SH-SY5Y (cell line): ENCODE measurements around the gene PPIL3.

Experiments
- GATA2 ChIP-seq: IDR thresholded peaks from 2 replicates; pipeline ENCODE4 v1.6.1; 2011; ENCODE audit warnings: mild to moderate bottlenecking, low read depth, low read length
- GATA3 ChIP-seq: IDR thresholded peaks from 2 replicates; pipeline ENCODE4 v1.6.1; 2011; ENCODE audit warnings: low read depth, mild to moderate bottlenecking, low read length, moderate library complexity

The PPIL3 gene

DNA sequence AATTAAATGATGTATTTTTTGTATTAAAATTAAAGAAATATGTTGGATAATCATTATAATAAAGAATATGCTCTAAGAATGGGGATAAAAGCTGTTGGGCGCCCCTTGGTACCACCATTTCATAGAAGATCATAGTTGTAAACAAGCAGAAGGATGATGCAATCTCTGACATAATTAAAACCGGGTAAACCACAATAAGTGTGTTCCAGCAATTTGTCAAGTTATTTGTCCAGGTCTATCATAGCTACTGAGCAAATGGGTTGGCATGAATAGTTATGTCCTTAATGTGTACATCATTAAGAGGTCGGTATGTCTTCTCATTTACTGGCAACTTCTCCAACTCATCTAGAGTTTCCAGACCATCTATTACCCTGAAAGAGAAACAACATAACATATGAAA lies 17.7 kb downstream of the PPIL3 start:
- TF ChIP-seq GATA2 (no peak), GATA3 (no peak)

DNA sequence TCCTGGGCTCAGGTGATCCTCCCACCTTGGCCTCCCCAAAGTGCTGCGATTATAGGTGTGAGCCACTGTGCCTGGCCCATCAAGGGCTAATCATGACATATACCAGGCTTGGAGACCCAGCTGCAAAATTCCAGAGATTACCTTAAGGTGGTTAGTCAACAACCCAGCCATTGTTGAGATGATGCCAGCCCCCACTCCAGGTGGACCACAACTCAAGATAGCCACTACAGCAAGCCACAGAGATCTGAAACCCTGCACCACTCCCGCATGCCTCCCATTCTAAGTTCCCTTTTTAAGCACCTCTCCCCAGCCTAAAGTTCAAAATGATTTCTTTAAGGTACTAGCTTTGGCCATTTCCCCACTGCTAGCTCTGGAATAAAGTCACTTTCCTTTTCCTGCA lies 19.9 kb downstream of the PPIL3 start:
- no peak for TF ChIP-seq GATA3
- no peak for TF ChIP-seq GATA2

DNA sequence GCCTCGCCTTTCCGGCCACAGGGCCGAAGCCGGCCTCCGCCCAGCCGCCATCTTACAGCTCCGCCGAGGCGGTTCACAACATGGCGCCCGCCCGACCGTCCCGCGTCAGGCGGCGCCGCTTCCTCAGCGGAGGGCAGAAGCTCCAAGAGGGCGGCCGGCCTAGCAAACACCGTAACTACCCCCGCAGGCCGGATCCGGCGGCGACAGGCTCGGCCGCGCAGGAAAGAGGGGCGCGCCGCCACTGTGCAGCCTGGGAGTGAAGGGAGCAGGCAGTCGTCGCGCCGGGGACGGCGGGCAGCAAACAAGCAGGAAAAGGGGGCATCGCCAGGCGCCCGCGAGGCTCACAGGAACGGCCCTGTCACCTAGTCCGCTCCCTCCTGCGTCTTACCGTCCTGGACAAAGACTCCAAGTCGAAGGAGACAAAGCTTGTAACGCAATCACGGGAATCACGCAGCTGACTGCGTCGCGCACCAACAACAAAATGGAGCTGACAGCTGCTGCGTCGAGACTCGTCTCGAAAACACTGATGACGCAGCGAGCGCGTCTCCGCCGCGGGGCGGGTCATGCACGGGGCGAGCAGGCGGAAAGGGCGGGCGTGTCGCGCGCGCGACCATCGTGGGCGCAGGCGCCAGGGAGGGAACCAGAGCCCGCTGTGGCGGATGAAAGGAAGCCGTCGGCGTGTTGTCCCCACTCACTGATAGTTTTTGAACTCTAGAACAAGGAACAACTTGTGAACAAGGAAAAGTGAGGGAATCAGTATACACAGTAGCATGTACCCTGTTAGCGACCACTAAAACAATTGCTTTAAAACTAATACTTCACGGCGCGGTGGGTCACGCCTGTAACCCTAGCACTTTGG lies 24.5 kb downstream of the PPIL3 start, which contains the start of gene CLK1:
Gene CLK1, minus strand, starts transcription at position 483 of the 859 bp plus-strand sequence. CDS start 2,796 bp downstream, outside the sequence.
- no peak for TF ChIP-seq GATA3

DNA sequence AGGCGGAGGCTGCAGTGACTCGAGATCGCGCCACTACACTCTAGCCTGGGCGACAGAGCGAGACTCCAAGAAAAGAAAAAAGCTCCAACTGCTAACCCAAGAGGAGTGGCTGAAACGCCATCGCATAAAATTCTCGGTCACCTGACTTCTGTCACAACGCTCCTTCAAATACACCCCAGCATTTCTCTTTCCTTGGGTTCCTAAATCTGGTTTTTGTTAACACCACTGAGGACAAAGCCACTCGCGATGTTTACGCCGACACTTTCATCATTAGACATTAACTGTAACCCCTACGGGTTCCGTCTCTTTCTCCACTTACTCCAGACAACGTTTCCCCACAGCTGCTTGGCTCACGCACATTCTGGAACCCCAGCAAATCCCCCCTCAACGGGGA lies 25.1 kb downstream of the PPIL3 start:
- no peak for TF ChIP-seq GATA2
- no peak for TF ChIP-seq GATA3

DNA sequence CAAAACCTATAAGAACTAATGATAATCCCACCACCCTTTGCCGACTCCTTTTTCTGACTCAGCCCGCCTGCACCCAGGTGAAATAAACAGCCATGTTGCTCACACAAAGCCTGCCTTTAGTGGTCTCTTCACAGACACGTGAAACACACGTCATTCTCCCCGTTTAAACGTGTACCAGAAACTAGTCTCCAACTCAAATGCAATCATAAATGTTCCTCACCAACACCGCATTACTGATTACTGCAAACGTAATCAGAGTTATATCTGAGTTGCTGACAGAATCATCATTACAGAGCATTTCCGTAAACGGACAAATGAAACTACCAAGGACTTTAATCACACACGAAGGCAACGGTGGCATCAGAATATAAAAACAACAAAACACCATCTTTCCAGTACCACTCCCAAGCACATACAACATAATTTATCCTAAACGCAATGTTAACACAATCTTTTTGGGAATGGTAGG lies 26.3 kb downstream of the PPIL3 start:
- TF ChIP-seq GATA3 (no peak), GATA2 (no peak)

DNA sequence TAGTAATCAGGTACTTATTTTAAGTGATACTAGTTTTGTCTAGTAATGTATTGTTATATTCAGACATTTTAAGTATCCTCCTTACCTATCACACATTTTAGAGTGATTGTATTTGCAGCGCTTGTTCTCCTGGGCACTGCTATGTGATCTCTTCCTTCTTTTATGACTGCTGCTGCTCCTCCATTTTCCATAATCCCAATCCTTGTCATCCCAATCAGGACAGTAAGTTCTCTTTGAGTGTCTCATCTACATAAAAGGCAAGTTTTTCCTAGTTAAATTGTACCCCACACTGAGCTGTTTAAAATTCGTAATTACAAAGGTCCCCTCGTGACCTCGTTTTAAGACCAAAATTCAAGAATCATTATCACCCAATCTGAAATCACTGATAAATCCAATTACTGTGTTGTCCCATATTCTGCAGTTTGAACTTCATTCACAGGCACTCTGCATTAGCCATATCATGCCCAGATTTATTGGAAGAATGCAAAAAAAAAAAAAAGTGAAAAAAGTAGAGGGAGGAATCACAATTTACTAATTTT lies 27.2 kb downstream of the PPIL3 start:
- TF ChIP-seq GATA2 (no peak), GATA3 (no peak)

DNA sequence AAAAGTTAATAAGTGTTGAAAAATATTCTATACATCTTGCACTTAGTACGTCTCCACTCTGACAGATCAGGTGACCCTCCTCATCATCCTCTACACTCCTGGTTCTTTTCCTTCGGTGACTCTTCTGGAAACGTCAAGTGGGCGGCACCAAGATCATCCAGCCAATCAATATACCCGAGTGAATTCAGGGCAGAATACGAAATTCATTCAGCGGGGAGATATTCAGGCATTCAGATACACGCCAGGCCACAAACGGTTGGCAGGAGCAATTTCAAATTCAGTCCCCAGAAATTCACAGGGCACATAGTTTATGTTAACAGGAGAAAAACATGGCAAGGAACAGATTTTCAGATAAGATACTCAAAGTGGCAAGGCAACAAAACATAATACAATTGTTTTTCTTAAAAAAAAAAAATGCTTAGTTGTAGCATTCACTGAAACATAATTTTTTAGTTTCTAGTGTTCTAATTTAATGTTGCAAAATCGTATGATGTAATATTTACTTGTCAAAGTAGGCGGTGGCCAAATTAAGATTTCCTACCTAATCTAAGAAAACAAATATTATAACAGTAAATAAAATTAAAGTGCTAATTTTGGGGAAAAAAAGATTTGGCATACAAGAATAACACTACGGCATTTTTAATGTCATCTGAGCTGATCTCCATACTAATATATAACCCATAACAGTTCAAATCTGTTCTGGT lies 28.6 kb downstream of the PPIL3 start:
- TF ChIP-seq GATA3 (no peak), GATA2 (no peak)

DNA sequence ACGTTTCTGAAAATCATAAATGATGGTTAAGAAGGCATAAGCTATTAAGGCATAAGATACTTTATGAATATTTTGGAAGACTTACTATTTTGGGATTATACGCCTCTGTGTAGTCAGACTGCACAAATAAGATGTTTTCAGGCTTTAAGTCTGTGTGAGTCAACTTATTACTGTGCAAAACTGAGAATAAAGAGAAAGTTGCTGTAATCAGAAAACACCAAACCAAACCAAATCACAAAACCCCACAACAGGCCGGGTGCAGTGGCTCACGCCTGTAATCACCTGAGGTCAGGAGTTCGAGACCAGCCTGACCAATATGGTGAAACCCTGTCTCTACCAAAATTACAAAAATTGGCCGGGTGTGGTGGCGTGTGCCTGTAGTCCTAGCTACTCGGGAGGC lies 32.1 kb downstream of the PPIL3 start:
- TF ChIP-seq GATA3 (no peak), GATA2 (no peak)

DNA sequence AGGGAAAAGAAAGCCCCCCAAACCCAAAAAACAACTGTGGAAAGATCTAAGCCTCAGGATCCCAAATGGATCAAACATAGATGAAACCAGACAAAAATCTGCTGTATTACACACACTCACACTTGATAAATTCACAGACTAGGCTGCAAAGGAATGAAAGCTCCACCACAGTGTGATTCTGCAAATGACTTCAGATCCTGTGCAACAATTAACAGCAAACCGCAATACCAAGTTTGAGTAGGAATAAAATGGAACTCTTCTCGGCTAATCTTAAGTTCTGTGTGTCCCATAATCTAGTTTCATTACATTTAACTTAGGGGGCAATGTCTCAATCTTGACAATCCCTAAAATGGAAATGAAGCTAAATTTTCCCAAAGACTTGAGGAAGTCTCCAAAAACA lies 36.3 kb downstream of the PPIL3 start:
- TF ChIP-seq GATA2 (no peak), GATA3 (no peak)

DNA sequence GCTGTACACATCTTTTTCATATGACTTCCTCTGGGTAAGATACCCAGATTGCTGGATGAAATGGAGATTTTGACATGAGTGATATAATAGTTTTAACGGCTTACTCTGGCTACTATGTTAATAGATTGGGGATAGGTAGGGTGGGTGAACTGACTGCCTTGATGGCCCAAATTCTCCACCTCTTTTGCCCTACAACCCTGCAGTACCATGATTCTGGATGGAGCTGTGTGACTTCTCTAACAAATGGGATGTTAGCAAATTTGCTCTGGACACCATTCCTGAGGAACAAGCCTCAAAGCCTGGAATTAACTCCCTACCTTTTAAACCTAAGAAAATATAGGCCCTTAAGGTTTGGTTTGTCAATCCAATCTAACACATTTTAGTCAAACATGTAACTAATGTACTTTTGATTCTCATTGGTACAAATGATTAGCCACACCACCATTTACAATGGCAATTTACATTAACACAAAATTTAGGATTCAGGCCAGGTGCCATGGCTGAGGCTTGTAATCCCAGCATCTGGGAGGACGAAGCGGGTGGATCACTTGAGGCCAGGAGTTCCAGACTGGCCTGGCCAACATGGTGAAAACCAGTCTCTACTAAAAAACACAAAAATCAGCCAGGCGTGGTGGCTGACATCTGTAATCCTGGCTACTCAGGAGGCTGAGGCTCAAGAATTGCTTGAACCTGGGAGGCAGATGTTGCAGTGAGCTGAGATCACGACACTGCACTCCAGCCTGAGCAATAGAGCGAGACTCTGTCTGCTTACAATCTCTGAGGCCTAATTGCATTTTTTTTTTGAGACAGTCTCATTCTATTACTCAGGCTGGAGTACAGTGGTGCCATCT lies 37.3 kb downstream of the PPIL3 start:
- TF ChIP-seq GATA2 = no peak
- no peak for TF ChIP-seq GATA3

DNA sequence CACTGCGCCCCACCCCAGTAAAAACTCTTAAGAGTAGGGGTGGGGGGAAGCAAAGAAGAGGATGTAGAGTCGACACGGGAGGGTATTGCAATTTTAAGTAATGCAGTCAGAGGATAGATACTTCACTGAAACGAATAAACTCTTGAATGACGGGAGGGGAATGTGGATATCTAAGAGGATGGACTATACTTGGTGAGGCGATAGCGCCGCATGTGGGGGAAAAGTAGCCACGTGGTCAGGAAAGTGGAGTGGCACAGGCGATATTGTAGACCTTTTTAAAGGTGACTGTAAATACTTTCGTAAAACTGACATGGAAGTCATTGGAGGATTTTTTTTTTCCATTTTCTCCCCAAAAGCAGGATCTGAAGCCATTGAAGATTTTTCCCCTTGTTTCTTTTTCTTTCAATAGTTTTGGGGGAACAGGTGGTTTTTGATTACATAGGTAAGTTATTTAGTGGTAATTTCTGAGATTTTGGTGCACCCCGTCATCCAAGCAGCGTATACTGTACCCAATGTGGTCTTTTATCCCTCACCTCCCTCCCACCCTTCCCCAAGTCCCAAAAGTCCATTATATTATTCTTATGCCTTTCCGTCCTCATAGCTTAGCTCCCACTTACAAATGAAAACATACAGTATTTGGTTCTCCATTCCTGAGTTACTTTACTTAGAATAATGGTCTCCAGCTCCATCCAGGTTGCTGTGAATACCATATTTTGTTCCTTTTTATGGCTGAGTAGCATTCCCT lies 38.2 kb downstream of the PPIL3 start:
- TF ChIP-seq GATA2 = no peak
- TF ChIP-seq GATA3 = no peak

DNA sequence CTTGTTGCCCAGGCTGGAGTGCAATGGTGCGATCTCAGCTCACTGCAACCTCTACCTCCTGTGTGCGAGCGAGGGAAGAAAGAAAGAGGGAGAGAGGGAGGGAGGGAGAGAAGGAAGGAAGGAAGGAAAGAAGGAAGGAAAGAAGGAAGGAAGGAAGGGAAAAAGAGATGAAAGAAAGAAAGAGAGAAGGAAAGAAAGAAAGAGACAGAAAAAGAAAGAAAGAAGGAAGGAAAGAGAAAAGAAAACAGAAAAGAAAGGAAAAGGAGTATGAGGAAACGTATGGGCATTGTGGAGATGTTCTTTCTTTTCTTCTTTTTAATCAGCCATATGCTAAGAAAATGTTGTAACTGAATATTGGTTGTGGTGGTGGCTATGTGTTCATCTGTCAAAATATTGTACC lies 40.9 kb downstream of the PPIL3 start:
- no peak for TF ChIP-seq GATA3
- TF ChIP-seq GATA2 = no peak

DNA sequence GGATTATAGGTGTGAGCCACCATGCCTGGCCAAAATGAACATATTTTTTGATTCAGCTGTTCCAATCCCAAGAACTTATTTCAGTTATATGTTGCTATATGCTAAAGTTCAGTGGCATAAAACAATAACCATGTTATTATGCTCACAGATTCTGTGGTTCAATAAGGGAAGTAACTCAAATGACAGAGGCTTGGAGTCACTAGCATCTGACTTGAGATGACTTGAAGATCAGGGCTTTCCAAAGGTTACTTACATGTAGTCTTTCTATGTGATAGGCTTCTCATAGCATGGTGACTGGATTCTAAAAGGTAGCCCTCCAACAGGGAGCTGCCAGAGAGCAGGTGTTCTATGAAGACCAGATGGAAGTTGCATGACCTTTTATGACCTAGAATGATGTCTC lies 41.6 kb downstream of the PPIL3 start:
- no peak for TF ChIP-seq GATA2
- TF ChIP-seq GATA3 = no peak
